ENCODE data around the gene KATNAL2. TPM values are rescaled to one million over a fixed set of nuclear protein-coding genes. Genes with fewer than 3 reads are reported as not detected.

The KATNAL2 gene
- total RNA-seq, 1 experiment from 2014 or later, result 21.7 TPM

DNA sequence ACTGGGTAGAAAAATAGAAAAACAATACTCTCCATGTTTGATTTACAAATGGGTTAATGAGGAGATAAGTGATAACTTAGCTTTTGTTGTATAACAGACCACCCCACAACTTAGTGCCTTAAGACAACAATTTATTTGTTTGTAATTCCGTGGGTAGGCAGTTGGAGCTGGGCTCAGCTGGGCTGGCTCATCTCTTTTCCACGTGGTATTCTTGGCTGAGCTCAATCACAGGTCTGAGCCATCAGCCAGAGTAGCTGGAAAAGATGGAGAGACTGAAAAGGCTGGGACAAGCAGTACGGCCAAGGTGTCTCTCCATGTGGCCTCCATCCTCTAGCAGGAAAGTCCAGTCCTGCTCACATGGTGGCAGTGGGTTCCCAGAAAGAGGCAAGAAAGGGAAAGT is 150.2 kb downstream of the KATNAL2 start:
- Histone ChIP-seq H2BK20ac (ENCODE audit: low read depth, low read length, poor library complexity, severe bottlenecking) (no peak overlapping the region), H3K23ac (ENCODE audit: insufficient read length, low read depth, low read length) (no peak overlapping the region), H3K9ac (ENCODE audit: extremely low read depth, insufficient read length, low read length) (no peak overlapping the region), H3K79me2 (ENCODE audit: insufficient read depth, low read length) (no peaks in the 10 kb centered on the region), H2BK5ac (ENCODE audit: insufficient read length, low read length) (no peak overlapping the region), H3K14ac (ENCODE audit: insufficient read depth, low read length) (no peak overlapping the region), H3K4ac (ENCODE audit: low read depth, low read length) (no peak overlapping the region), H2AFZ (ENCODE audit: low read length) (no peak overlapping the region), H3K79me1 (ENCODE audit: insufficient read depth, low read depth, low read length, poor library complexity, severe bottlenecking) (no peaks in the 10 kb centered on the region), H3K23me2 (ENCODE audit: insufficient read length, low read depth, low read length, poor library complexity, severe bottlenecking) (no peaks in the 10 kb centered on the region), H4K8ac (replicated peaks; ENCODE audit: insufficient read length, low read depth, low read length) (no peak overlapping the region), H2BK15ac (ENCODE audit: low read depth, low read length) (no peak overlapping the region), H3K4me1 (ENCODE audit: insufficient read depth, low read length) (peaks cover 5% of the 10 kb centered on the region; the same call in 1 of the 2 replicates), H2BK12ac (ENCODE audit: insufficient read length, low read depth, low read length) (no peak overlapping the region), H3K4me2 (ENCODE audit: insufficient read depth, insufficient read length, low read length) (no peak overlapping the region), H4K20me1 (ENCODE audit: control insufficient read depth, insufficient read depth, insufficient read length) (no peaks in the 10 kb centered on the region), H4K5ac (ENCODE audit: insufficient read length, low read depth, low read length) (no peak overlapping the region), H3K27me3 (ENCODE audit: insufficient read depth, low read length) (no peaks in the 10 kb centered on the region), H3K56ac (ENCODE audit: insufficient read length, low read depth, low read length) (no peak overlapping the region), H2BK120ac (ENCODE audit: low read depth, low read length, poor library complexity, severe bottlenecking) (no peak overlapping the region), H3K18ac (ENCODE audit: insufficient read length, low read depth, low read length) (no peak overlapping the region), H3K27ac (ENCODE audit: insufficient read length, low read depth, low read length) (no peak overlapping the region), H3K9me3 (ENCODE audit: control insufficient read depth, low read depth, low read length) (no peaks in the 10 kb centered on the region), H3T11ph (ENCODE audit: low read length) (no peak overlapping the region), H2AK5ac (ENCODE audit: insufficient read length, low read length) (no peak overlapping the region), H4K91ac (ENCODE audit: insufficient read length, low read depth, low read length) (no peak overlapping the region)
- Mint-ChIP-seq H3K9me3 (no peaks in the 10 kb centered on the region), H3K27ac (0 out of 7 replicates have a peak overlapping the region, but pooled peaks of 1 of the 3 experiments have one; percentile 25), H3K27me3 (ENCODE audit: low read depth) (no peaks in the 10 kb centered on the region), H3K36me3 (ENCODE audit: insufficient read depth in 1 of 3, low read depth in 3 of 3) (peaks cover 0 to 4% (median 3%) of the 10 kb centered on the region in 3 experiments; a peak in 2 of 7 replicates), H3K4me1 (peaks cover 5 to 11% of the 10 kb centered on the region in 2 experiments; a peak in 3 of 4 replicates), H3K4me3 (no peak overlapping the region)
- no CpG with 5 or more reads among the region's 3 CpGs for WGBS (ENCODE audit: extremely low coverage, insufficient read length, low lambda C conversion rate)
- TF ChIP-seq, protein P1, sequence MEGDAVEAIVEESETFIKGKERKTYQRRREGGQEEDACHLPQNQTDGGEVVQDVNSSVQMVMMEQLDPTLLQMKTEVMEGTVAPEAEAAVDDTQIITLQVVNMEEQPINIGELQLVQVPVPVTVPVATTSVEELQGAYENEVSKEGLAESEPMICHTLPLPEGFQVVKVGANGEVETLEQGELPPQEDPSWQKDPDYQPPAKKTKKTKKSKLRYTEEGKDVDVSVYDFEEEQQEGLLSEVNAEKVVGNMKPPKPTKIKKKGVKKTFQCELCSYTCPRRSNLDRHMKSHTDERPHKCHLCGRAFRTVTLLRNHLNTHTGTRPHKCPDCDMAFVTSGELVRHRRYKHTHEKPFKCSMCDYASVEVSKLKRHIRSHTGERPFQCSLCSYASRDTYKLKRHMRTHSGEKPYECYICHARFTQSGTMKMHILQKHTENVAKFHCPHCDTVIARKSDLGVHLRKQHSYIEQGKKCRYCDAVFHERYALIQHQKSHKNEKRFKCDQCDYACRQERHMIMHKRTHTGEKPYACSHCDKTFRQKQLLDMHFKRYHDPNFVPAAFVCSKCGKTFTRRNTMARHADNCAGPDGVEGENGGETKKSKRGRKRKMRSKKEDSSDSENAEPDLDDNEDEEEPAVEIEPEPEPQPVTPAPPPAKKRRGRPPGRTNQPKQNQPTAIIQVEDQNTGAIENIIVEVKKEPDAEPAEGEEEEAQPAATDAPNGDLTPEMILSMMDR (conservative IDR thresholded peaks at IDR 0.05), result no peak
- no peak for DNase-seq
